ENCODE measurements around the gene SLC25A42. TPM values are rescaled to one million over a fixed set of nuclear protein-coding genes. Genes with fewer than 3 reads are reported as not detected.
A peak's percentile ranks its signal among the peaks of the same experiment; 100 is the strongest.

Gene SLC25A42
- total and polyA plus RNA-seq, 2 of the 13 experiments (the other 11 are each of a cell fraction or from before 2014, with no cell fraction given): 12.8 to 18.3 TPM

DNA sequence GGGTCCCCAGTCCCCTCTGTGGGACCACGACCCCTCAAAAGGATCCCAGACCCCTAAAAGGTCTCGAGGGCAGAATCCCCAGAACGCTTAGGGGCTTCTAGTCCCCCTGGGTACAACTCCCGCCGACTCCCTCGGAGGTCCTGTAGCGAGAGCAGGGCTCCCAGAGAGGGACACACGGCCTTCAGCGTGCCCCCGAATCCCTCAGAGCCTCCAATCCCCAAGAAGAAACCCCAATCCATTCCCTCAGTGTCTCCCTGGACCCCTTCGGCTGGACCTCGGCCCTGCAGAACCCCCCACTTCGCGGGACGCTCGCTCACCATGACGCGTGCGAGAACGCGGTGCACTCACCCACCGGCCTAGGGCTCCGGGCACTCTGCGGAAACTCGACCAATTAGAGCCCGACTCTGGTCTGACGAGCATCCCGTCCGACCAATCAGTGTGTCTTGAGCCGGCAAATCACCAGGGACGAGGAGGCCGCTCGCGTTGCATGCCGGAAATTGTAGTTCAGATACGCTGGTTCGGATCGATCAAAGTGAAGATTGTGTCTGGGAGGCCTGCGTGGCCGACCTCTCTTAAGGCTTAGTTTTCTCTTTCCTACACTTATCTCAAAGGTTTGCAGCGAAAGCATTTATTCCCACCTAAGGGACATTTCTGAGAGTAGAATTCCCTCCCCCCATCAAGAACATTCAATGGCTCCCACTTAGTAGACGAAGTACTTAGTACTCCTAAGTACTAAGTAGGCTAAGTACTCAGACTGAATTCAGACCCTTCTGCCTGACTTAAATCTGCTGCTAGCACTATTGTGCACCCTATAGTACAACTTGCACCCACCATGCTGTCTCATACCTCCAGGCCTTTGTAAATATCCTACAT lies 74.6 kb downstream of the SLC25A42 start, which contains the start of gene TMEM161A (continued):
- TF ChIP-seq BRF2 (CRISPR knock-in tag; IDR thresholded peaks at IDR 0.05) (no peak), ZNF609 (CRISPR knock-in tag; IDR thresholded peaks at IDR 0.05; ENCODE audit: borderline replicate concordance) (no peak), CHD2 (IDR thresholded peaks at IDR 0.05; ENCODE audit: low read depth, low read length) (peak; percentile 65; the same call in 1 of the 2 replicates), WIZ (CRISPR knock-in tag; IDR thresholded peaks at IDR 0.05) (no peak), ZNF414 (CRISPR knock-in tag; IDR thresholded peaks at IDR 0.05) (no peak), ZNF713 (CRISPR knock-in tag; IDR thresholded peaks at IDR 0.05) (no peak), SETDB1 (CRISPR knock-in tag; IDR thresholded peaks at IDR 0.05; ENCODE audit: borderline replicate concordance) (no peak), PRDM15 (CRISPR knock-in tag; IDR thresholded peaks at IDR 0.05) (no peak), ZXDC (CRISPR knock-in tag; IDR thresholded peaks at IDR 0.05) (no peak), TARDBP (CRISPR knock-in tag; IDR thresholded peaks at IDR 0.05) (peak; percentile 34; the same call in 1 of the 2 replicates), PLRG1 (conservative IDR thresholded peaks at IDR 0.05) (no peak)
- TF ChIP-seq, protein P1, sequence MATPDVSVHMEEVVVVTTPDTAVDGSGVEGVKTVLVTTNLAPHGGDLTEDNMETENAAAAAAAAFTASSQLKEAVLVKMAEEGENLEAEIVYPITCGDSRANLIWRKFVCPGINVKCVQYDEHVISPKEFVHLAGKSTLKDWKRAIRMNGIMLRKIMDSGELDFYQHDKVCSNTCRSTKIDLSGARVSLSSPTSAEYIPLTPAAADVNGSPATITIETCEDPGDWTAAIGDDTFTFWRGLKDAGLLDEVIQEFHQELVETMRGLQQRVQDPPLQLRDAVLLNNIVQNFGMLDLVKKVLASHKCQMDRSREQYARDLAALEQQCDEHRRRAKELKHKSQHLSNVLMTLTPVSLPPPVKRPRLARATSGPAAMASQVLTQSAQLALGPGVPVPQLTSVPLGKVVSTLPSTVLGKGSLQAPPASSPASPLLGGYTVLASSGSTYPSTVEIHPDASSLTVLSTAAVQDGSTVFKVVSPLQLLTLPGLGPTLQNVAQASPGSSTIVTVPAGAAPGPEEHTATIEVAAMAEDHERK (CRISPR knock-in tag; IDR thresholded peaks at IDR 0.05; ENCODE audit: low read depth): peak; percentile 21; the same call in 1 of the 2 replicates

Measured in HepG2 (cell line).